Measurements from ENCODE around the gene UHRF1.
"Not testable (repeated sequence)": the region's sequence is repeated elsewhere in the genome, so short reads cannot be mapped to it uniquely, and the experiment has no call there.

The UHRF1 gene

DNA sequence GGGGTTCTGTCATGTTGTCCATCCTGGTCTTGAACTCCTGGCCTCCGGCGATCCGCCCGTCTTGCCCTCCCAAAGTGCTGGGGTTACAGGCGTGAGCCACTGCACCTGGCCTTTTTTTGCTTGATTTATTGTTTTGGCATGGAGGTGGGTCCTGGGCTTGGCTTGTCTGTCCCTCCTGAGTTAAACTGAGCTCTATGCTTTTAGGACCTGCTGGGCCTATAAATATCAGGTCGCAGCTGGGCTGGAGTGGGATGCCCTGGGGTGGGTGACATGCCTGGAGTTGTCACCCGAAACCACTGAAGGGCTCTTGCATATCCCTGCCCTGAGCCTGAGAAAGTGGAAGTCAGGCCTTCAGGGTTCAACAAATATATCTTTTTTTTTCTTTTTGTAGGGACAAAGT is 12.2 kb upstream of the UHRF1 start:
- no peaks in the 10 kb centered on the region for H3K27me3 ChIP-seq (ENCODE audit: control insufficient read depth, insufficient read depth, low read length, poor library complexity, severe bottlenecking)
- no peaks in the 10 kb centered on the region for H3K36me3 ChIP-seq (ENCODE audit: control insufficient read depth, insufficient read depth, low read length)
- no peaks in the 10 kb centered on the region for H3K9me3 ChIP-seq (ENCODE audit: control insufficient read depth, low read length)
- WGBS, 2 experiments, result 83 to 87% methylated on average over 7 of the region's 7 CpGs
- H3K27ac ChIP-seq (ENCODE audit: insufficient read depth, low read depth, low read length, poor library complexity, severe bottlenecking), result no peak overlapping the region
- H3K4me3 ChIP-seq (ENCODE audit: insufficient read depth, low read depth, low read length), result no peak overlapping the region
- H3K4me1 ChIP-seq (ENCODE audit: control insufficient read depth, insufficient read depth, low read length), result peaks cover 4% of the 10 kb centered on the region

GRCh38 chr19:4900879-4901278 is 8.4 kb upstream of the UHRF1 start:
- not testable (repeated sequence) for H3K27ac ChIP-seq (ENCODE audit: insufficient read depth, low read depth, low read length, poor library complexity, severe bottlenecking); H3K4me3 ChIP-seq (ENCODE audit: insufficient read depth, low read depth, low read length); H3K9me3 ChIP-seq (ENCODE audit: control insufficient read depth, low read length); H3K4me1 ChIP-seq (ENCODE audit: control insufficient read depth, insufficient read depth, low read length); H3K27me3 ChIP-seq (ENCODE audit: control insufficient read depth, insufficient read depth, low read length, poor library complexity, severe bottlenecking); H3K36me3 ChIP-seq (ENCODE audit: control insufficient read depth, insufficient read depth, low read length)
- WGBS, 2 experiments, result 94 to 95% methylated on average over 13 of the region's 13 CpGs

DNA sequence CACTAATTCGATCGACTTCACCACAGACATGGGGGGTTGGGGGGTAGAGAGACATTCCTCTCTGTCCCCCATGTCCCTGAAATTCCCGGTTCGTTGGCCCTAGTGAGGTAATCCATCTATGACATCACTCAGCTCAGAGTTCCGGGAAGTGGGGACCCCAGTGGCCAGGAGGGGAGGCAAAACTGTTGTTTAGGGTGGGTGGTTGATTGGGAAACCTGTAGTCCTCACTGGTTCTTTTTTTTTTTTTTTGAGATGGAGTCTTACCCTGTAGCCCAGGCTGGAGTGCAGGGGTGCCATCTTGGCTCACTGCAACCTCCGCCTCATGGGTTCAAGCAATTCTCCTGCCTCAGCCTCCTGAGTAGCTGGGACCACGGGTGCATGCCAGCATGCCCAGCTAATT is 6.5 kb upstream of the UHRF1 start, which contains the start of gene ARRDC5:
Gene ARRDC5, minus strand, starts transcription at position 101 of the 400 bp plus-strand sequence. Its CDS starts 71 bp downstream, at position 30.
- Histone ChIP-seq H3K4me3 (ENCODE audit: insufficient read depth, low read depth, low read length) (no peak within 1 kb of the TSS), H3K36me3 (ENCODE audit: control insufficient read depth, insufficient read depth, low read length) (no peaks in the 10 kb centered on the region), H3K9me3 (ENCODE audit: control insufficient read depth, low read length) (no peaks in the 10 kb centered on the region), H3K4me1 (ENCODE audit: control insufficient read depth, insufficient read depth, low read length) (no peaks in the 10 kb centered on the region), H3K27me3 (ENCODE audit: control insufficient read depth, insufficient read depth, low read length, poor library complexity, severe bottlenecking) (no peaks in the 10 kb centered on the region), H3K27ac (ENCODE audit: insufficient read depth, low read depth, low read length, poor library complexity, severe bottlenecking) (no peak within 1 kb of the TSS)
- 90 to 91% methylated on average over 7 of the region's 7 CpGs for WGBS, 2 experiments

- H3K9me3 ChIP-seq (ENCODE audit: control insufficient read depth, low read length), result no peaks in the 10 kb centered on the region
- 89 to 94% methylated on average over 3 of the region's 3 CpGs for WGBS, 2 experiments
- no peaks in the 10 kb centered on the region for H3K27me3 ChIP-seq (ENCODE audit: control insufficient read depth, insufficient read depth, low read length, poor library complexity, severe bottlenecking)
- no peak overlapping the region for H3K27ac ChIP-seq (ENCODE audit: insufficient read depth, low read depth, low read length, poor library complexity, severe bottlenecking)
- H3K4me3 ChIP-seq (ENCODE audit: insufficient read depth, low read depth, low read length), result no peak overlapping the region
- no peaks in the 10 kb centered on the region for H3K36me3 ChIP-seq (ENCODE audit: control insufficient read depth, insufficient read depth, low read length)
- no peaks in the 10 kb centered on the region for H3K4me1 ChIP-seq (ENCODE audit: control insufficient read depth, insufficient read depth, low read length)
Measured at GRCh38 chr19:4904481-4904880, 4.8 kb upstream of the UHRF1 start.

- H3K4me3 ChIP-seq (ENCODE audit: insufficient read depth, low read depth, low read length), result no peak overlapping the region
- H3K27ac ChIP-seq (ENCODE audit: insufficient read depth, low read depth, low read length, poor library complexity, severe bottlenecking), result no peak overlapping the region
- no peaks in the 10 kb centered on the region for H3K9me3 ChIP-seq (ENCODE audit: control insufficient read depth, low read length)
- no peaks in the 10 kb centered on the region for H3K27me3 ChIP-seq (ENCODE audit: control insufficient read depth, insufficient read depth, low read length, poor library complexity, severe bottlenecking)
- peaks cover 14% of the 10 kb centered on the region for H3K4me1 ChIP-seq (ENCODE audit: control insufficient read depth, insufficient read depth, low read length)
- WGBS, 2 experiments, result 94 to 95% methylated on average over 8 of the region's 8 CpGs
- H3K36me3 ChIP-seq (ENCODE audit: control insufficient read depth, insufficient read depth, low read length), result no peaks in the 10 kb centered on the region
Measured at GRCh38 chr19:4906963-4907362, 2.3 kb upstream of the UHRF1 start.

DNA sequence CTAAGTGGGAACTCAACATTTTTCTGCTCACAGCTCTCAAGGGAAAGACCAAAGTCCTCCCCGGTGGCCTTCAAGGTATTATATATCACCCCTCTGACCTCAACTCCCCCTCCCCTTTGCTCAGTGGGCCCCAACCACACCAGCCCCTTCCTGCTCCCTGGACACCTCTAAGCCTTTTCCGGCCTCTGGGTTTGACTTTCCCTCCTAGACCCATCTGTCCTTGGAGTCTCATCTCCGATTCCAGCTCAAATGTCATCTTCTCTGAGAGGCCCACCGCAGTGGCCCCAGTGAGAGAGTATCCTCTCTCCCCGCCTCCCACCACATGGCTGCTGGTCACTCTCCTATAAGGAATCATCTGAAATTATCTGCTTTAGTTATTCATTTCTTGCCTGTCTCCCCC is 941 bp upstream of the UHRF1 start:
- H3K4me3 ChIP-seq (ENCODE audit: insufficient read depth, low read depth, low read length), result no peak overlapping the region
- no peak overlapping the region for H3K27ac ChIP-seq (ENCODE audit: insufficient read depth, low read depth, low read length, poor library complexity, severe bottlenecking)
- H3K27me3 ChIP-seq (ENCODE audit: control insufficient read depth, insufficient read depth, low read length, poor library complexity, severe bottlenecking), result no peaks in the 10 kb centered on the region
- WGBS, 2 experiments, result 76 to 79% methylated on average over 5 of the region's 5 CpGs
- no peaks in the 10 kb centered on the region for H3K36me3 ChIP-seq (ENCODE audit: control insufficient read depth, insufficient read depth, low read length)
- peaks cover 18% of the 10 kb centered on the region for H3K4me1 ChIP-seq (ENCODE audit: control insufficient read depth, insufficient read depth, low read length)
- no peaks in the 10 kb centered on the region for H3K9me3 ChIP-seq (ENCODE audit: control insufficient read depth, low read length)

DNA sequence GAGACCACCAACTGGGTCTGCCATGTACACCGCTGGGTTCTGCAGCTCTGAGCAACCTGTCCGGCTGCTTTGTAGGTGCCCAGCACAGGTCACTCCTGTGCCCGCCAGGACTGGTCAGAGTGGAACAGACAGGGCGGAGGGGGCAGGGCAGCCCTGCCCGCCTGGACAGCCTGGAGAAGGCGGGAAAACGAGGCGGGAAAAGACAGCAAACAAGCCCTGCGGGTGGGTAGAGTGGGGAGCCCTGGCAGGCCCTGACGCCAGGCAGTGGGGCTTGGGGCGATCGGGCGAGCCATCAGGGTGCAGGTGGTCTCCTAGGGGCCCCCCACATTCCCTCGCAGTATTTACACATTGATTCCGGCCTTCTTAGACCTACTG is 533 bp upstream of the UHRF1 start:
- no peaks in the 10 kb centered on the region for H3K36me3 ChIP-seq (ENCODE audit: control insufficient read depth, insufficient read depth, low read length)
- no peaks in the 10 kb centered on the region for H3K27me3 ChIP-seq (ENCODE audit: control insufficient read depth, insufficient read depth, low read length, poor library complexity, severe bottlenecking)
- H3K27ac ChIP-seq (ENCODE audit: insufficient read depth, low read depth, low read length, poor library complexity, severe bottlenecking), result no peak overlapping the region
- H3K9me3 ChIP-seq (ENCODE audit: control insufficient read depth, low read length), result no peaks in the 10 kb centered on the region
- 79 to 81% methylated on average over 15 of the region's 15 CpGs for WGBS, 2 experiments
- peaks cover 18% of the 10 kb centered on the region for H3K4me1 ChIP-seq (ENCODE audit: control insufficient read depth, insufficient read depth, low read length)
- H3K4me3 ChIP-seq (ENCODE audit: insufficient read depth, low read depth, low read length), result no peak overlapping the region

DNA sequence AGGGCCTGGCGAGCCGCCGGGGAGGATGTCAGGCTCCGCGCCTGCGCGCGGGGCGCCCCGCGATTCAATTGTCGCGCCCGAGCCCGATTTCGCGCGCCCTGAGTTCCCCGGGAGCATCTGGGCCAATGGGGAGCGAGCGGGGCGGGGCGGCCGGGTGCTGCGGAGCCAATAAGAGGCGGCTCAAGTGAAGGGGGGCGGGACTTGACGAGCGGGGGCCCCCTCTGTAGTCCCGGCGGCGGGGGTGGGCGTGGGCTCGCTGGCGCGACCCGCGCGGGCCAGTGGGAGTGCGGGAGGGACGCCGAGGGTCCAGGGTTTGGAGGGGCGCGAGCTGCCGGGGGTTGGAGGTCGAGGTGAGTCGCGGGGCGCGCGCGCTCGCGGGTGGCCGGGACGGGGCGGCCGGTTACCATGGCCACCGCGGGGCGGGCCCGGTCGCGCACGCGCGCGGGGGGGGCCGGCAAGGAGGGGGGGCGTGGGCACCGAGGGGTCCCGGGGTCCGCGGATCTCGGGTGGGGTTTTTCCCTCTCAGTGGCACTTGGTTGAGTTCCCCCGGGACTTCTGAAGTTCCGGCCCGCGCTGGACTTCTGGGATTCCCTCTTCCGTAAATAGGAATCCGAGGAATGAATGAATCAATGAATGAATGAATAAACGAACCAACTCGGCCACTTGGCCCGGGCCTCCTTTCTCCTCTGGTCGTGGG is 744 bp downstream of the UHRF1 start:
- H3K9me3 ChIP-seq (ENCODE audit: control insufficient read depth, low read length), result no peaks in the 10 kb centered on the region
- H3K27ac ChIP-seq (ENCODE audit: insufficient read depth, low read depth, low read length, poor library complexity, severe bottlenecking), result no peak overlapping the region
- WGBS, 2 experiments, result 1% methylated on average over 85 of the region's 85 CpGs
- peaks cover 26% of the 10 kb centered on the region for H3K4me1 ChIP-seq (ENCODE audit: control insufficient read depth, insufficient read depth, low read length)
- peak overlapping the region; percentile 63 for H3K4me3 ChIP-seq (ENCODE audit: insufficient read depth, low read depth, low read length)
- peaks cover 8% of the 10 kb centered on the region for H3K36me3 ChIP-seq (ENCODE audit: control insufficient read depth, insufficient read depth, low read length)
- no peaks in the 10 kb centered on the region for H3K27me3 ChIP-seq (ENCODE audit: control insufficient read depth, insufficient read depth, low read length, poor library complexity, severe bottlenecking)

GRCh38 chr19:4910594-4911281 is 1.4 kb downstream of the UHRF1 start:
- H3K27ac ChIP-seq (ENCODE audit: insufficient read depth, low read depth, low read length, poor library complexity, severe bottlenecking), result peak overlapping the region; percentile 33
- H3K4me1 ChIP-seq (ENCODE audit: control insufficient read depth, insufficient read depth, low read length), result peaks cover 26% of the 10 kb centered on the region
- whole genome bisulfite sequencing, 2 experiments, result 46 to 55% methylated on average over 23 of the region's 23 CpGs

DNA sequence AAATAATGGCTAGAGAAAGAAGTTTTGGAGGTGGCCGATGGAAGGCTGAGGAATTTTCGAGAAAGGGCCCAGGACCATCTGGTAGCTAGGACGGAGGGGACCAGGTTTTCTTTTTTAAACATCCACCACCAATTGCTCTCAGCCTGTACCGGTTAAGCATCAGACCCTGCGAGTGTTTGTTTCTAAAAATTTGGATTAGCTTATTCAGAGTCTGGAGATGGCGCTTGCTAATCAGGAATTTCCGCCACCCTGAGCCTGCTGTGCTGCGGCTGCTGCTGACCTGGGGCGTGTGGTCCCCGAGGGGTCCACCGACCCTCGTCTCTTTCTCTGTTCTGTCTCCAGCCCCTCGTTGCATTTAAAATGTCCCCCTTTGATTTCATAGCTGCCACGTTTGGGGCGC is 2.0 kb downstream of the UHRF1 start:
- Histone ChIP-seq H3K9me3 (ENCODE audit: control insufficient read depth, low read length) (no peaks in the 10 kb centered on the region), H3K36me3 (ENCODE audit: control insufficient read depth, insufficient read depth, low read length) (peaks cover 12% of the 10 kb centered on the region), H3K27me3 (ENCODE audit: control insufficient read depth, insufficient read depth, low read length, poor library complexity, severe bottlenecking) (no peaks in the 10 kb centered on the region), H3K27ac (ENCODE audit: insufficient read depth, low read depth, low read length, poor library complexity, severe bottlenecking) (peak overlapping the region; percentile 33), H3K4me1 (ENCODE audit: control insufficient read depth, insufficient read depth, low read length) (peaks cover 26% of the 10 kb centered on the region), H3K4me3 (ENCODE audit: insufficient read depth, low read depth, low read length) (peak overlapping the region; percentile 63)
- WGBS, 2 experiments, result 69 to 79% methylated on average over 15 of the region's 15 CpGs

More at GRCh38 chr19:4910594-4911281, 1.4 kb downstream of the UHRF1 start:
- Histone ChIP-seq H3K9me3 (ENCODE audit: control insufficient read depth, low read length) (no peaks in the 10 kb centered on the region), H3K27me3 (ENCODE audit: control insufficient read depth, insufficient read depth, low read length, poor library complexity, severe bottlenecking) (no peaks in the 10 kb centered on the region), H3K36me3 (ENCODE audit: control insufficient read depth, insufficient read depth, low read length) (peaks cover 10% of the 10 kb centered on the region), H3K4me3 (ENCODE audit: insufficient read depth, low read depth, low read length) (peak overlapping the region; percentile 63)
